T-helper 1 cell treated with Interleukin-12 subunit alpha and Interleukin-12 subunit beta and Interleukin-4 antibody, amounts not matched to agents 30 μg/mL and 1 μg/mL, for 36 hours (primary cell): ENCODE results near the gene SLIT3.

Experiments used
- H3K27ac Mint-ChIP-seq: one replicate; pipeline ENCODE4 v1.8.0; 2021; ENCODE audit warnings: mild to moderate bottlenecking, mixed read lengths
- H3K27me3 Mint-ChIP-seq: one replicate; pipeline ENCODE4 v1.8.0; 2021; ENCODE audit warnings: low read depth, mixed read lengths
- H3K36me3 Mint-ChIP-seq: one replicate; pipeline ENCODE4 v1.8.0; 2021; ENCODE audit warnings: low read depth, mixed read lengths
- H3K4me1 Mint-ChIP-seq: one replicate; pipeline ENCODE4 v1.8.0; 2021; ENCODE audit warnings: low read depth, mixed read lengths
- H3K4me3 Mint-ChIP-seq: one replicate; pipeline ENCODE4 v1.8.0; 2021; ENCODE audit warnings: mild to moderate bottlenecking, moderate library complexity, mixed read lengths
- H3K9me3 Mint-ChIP-seq: one replicate; pipeline ENCODE4 v1.8.0; 2021; ENCODE audit warnings: mixed read lengths

SLIT3 gene

DNA sequence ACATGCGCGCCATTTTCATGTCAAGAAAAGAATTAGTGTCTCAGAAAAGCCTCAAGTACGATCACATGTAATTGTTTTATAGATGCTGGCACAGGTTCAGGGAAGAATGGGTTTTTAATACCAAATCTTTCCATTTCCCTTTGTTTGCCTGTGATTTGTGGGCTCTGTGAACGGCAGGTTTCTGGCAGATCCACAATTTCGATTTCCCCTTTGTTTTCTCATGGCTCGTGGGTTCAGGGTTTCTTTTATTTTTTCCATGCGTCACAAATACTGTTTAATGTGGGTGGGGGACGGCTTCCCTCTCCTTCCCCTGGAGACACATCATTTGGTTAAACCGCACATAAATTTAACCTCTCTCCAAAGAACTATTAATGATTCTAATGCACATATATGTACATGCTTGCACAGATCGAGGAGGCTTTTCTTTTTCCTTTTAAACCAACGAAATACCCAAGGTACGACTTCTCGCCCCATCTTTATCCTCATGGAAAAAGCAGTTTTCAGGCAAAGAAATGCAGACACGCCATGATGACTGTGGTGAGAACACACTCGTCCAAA is 195.9 kb downstream of the SLIT3 start:
- H3K9me3 Mint-ChIP-seq = no peaks in the 10 kb centered on the region
- no peaks in the 10 kb centered on the region for H3K4me1 Mint-ChIP-seq
- no peaks in the 10 kb centered on the region for H3K36me3 Mint-ChIP-seq
- no peak overlapping the region for H3K4me3 Mint-ChIP-seq
- no peaks in the 10 kb centered on the region for H3K27me3 Mint-ChIP-seq
- no peak overlapping the region for H3K27ac Mint-ChIP-seq

DNA sequence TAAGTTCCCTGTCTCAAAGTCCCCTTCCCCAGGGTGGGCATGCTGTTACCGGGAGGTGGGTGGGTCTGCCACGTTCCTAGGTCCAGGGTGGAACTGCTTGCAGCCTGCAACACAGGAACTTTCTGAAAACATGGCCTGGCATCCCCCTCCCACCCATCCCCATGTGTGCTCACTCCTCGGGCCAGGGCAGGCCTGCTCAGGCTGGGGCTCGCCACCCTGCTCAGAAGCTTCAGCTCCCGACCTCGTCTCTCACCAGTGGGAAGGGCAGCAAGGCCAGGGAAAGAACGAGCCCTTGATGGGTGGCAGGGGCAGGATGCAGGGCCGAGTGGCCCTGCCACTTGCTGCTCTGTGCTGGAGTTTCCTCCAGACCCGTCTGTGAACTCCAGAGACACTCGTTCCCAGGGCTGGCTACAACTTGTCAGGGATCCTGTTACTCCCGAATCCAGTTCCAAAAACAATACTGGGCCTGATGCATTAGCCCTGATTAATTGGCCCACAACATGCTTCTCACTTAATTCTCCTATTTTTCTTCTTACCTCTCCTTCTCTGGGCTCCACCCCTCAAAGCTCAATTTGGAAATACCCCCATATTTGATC is 197.3 kb downstream of the SLIT3 start:
- H3K9me3 Mint-ChIP-seq = no peaks in the 10 kb centered on the region
- H3K4me1 Mint-ChIP-seq = no peaks in the 10 kb centered on the region
- no peak overlapping the region for H3K4me3 Mint-ChIP-seq
- no peaks in the 10 kb centered on the region for H3K27me3 Mint-ChIP-seq
- no peaks in the 10 kb centered on the region for H3K36me3 Mint-ChIP-seq
- H3K27ac Mint-ChIP-seq = no peak overlapping the region

DNA sequence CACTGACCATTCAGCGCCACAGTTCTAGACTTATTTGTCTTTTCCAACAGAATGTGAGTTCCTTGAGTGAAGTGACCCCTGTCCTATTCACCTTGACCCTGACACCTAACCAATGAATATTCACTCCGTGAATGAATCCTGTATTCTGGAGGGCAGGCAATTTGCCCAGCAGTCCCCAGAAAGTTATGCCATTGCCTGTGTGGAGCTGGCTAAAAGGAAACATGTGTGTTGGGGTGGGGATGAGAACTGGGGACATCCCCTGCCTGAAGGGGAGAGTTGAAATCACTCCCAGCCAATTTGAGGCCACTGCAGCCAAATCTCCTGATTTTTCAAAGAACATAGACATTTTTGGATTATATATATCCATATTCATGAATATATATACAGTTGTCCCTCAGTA is 199.0 kb downstream of the SLIT3 start:
- Mint-ChIP-seq H3K27ac (no peak overlapping the region), H3K4me3 (no peak overlapping the region), H3K36me3 (no peaks in the 10 kb centered on the region), H3K4me1 (no peaks in the 10 kb centered on the region), H3K9me3 (no peaks in the 10 kb centered on the region), H3K27me3 (no peaks in the 10 kb centered on the region)

DNA sequence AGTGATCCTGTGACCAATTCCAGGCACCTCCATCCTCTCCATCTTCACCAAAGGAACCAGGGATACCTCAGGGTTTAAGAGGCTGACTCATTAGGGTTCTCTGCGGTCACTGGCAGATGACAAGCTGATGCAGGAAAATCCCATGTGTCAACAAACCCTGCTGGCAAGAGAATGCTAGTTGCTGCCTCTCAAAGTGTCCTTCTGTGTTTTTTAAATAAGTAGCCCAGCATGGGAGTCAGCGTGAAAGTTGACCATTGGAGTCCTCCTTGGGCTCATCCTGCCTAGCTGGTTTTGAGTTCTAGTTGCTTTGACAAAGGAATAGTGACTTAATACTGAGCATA is 200.2 kb downstream of the SLIT3 start:
- H3K4me3 Mint-ChIP-seq = no peak overlapping the region
- H3K27ac Mint-ChIP-seq = no peak overlapping the region
- no peaks in the 10 kb centered on the region for H3K4me1 Mint-ChIP-seq
- H3K9me3 Mint-ChIP-seq = no peaks in the 10 kb centered on the region
- no peaks in the 10 kb centered on the region for H3K27me3 Mint-ChIP-seq
- H3K36me3 Mint-ChIP-seq = no peaks in the 10 kb centered on the region

DNA sequence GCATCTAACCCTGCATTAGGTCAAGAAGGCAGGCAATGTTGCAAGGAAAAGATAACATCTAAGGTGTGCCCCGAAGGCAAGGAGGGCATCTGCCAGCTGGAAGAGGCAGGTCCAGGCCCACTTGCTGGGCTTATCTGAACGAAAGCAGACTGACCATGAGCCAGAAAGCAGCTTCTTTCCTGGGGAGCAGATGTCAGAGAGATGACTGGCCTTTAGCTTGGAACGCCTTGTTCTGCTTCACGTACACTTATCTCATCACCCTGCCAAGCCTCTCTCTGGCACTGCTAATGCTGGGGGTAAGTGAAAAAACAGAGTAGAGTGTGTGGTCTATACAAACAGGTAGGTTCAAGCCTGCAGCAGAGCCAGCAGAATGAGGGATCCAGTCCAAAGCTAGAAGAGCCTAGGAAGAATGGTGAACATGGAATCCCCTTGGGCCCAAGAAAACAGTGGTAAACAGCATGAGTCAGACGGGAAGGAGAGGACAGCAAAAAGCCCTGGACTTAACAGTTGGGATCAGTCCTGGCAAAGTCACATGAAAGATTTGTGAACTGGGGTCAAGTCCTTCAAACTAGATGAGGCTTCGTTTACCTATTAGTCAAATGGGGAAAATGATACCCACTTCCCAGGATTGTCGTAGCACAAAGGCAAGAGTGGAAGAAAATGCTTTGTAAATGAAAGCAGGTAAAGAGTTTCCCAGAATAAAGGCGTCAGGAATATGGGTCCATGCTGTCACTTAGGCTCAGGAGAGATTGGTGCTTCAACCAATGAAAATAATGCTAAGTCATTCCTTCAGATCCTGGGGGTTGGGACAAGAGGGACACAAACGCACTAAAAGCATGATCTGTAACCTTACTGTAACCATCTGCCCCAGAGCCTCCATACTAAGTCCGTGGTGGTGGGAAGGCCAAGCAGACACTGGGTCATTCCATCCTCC is 200.9 kb downstream of the SLIT3 start:
- Mint-ChIP-seq H3K4me3 (no peak overlapping the region), H3K9me3 (no peaks in the 10 kb centered on the region), H3K4me1 (no peaks in the 10 kb centered on the region), H3K27ac (no peak overlapping the region), H3K36me3 (no peaks in the 10 kb centered on the region), H3K27me3 (no peaks in the 10 kb centered on the region)

DNA sequence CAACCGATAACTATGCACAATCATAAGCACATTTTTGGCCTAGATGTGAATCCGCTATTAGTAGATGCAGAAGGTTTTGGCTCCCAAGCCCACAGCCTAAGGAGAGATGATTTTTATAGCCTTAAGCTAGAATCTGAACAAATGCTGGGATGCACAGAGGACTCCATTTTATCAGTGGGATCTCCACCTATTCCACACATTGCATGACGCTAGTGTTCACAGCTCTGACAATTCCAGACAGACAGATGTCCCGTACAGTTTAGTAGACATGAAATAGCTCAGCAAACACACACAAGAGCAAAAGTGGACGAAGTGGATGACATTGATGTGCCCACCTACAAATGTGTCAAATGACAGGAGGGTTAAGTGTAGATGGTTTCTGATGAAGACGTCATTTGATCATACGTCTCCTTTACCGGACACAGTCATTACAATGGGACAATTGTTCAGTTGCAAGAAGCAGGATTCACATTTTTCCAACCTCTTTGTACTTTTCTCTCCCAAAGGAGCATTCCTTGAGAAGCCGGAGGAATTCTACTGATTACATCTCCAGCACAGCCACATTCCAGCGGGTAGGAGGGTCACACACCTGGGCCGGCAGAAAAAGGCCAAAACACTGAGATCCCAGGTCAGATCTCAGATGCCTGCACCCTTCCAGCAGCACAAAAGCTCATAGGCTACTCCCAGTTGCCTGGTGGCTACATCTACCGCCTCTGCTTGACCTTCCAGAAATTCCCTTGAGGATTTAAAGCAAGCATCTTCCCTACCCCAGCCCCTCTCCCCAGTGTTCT is 202.4 kb downstream of the SLIT3 start:
- H3K27me3 Mint-ChIP-seq = no peaks in the 10 kb centered on the region
- no peaks in the 10 kb centered on the region for H3K36me3 Mint-ChIP-seq
- no peaks in the 10 kb centered on the region for H3K9me3 Mint-ChIP-seq
- no peaks in the 10 kb centered on the region for H3K4me1 Mint-ChIP-seq
- H3K27ac Mint-ChIP-seq = no peak overlapping the region
- no peak overlapping the region for H3K4me3 Mint-ChIP-seq

DNA sequence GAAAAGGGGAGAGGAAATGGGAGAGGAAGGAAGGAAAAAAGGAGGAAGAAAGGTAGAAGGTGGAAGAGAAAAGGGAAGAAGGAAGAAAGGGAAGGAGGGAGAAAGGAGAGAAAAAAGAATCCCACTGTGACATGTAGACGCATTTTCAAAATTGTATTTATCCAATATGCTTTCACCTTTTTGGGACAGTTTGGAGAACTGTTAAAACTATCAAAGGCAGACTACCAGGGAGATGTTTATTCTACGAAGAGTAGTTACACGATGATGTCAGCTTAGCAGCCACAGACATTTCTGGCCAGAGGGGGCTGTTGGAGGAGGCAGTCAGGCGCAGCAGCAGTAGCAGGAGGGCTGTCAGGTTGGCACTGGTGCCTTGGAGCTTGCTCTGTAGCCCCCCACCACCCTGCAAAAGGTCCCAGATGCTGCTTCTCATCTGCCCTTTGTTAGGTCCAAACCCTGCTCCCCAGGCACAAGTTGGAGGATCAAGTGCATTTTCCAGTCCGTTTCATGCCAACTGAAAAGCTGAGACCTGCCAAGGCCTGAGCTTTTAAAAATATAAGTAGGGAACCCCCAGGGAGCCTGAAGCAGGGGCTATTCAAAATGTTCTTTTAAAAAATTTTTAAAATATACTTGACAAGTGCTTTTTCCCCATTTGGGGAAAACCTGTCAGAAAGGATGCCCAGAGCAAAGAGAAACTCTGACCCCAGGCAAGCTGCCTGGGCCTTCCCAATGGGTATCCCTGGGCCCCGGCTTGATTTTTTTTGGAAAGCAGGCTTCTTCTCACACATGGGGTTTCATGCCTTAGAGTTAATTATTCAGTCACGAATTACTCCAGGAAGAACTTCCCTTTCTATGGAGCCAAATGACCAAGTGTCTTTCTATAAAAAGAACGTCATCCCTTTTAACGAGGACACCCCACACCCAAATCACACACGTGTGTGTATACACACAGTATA is 203.3 kb downstream of the SLIT3 start:
- H3K27me3 Mint-ChIP-seq = no peaks in the 10 kb centered on the region
- no peaks in the 10 kb centered on the region for H3K36me3 Mint-ChIP-seq
- no peaks in the 10 kb centered on the region for H3K9me3 Mint-ChIP-seq
- H3K27ac Mint-ChIP-seq = no peak overlapping the region
- no peak overlapping the region for H3K4me3 Mint-ChIP-seq
- no peaks in the 10 kb centered on the region for H3K4me1 Mint-ChIP-seq

DNA sequence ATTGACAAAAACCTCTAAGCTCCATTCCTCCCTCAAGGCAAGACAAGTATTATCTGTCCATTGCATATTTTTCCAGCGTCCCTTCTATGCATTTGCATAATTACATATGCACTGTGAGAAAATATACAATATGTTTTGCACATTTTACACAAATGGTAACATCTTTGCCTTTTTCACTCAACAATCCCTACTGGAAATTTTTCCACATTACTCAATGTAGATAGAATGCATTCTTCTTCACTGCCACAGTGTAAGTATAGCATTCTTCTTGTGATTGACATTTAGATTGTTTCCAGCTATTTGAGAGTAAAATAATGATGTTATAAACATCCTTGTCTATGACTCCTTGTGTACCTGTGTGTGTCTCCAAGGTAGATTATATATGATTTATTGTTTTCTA is 205.0 kb downstream of the SLIT3 start:
- Mint-ChIP-seq H3K9me3 (no peaks in the 10 kb centered on the region), H3K4me3 (no peak overlapping the region), H3K4me1 (no peaks in the 10 kb centered on the region), H3K27me3 (no peaks in the 10 kb centered on the region), H3K27ac (no peak overlapping the region), H3K36me3 (no peaks in the 10 kb centered on the region)

DNA sequence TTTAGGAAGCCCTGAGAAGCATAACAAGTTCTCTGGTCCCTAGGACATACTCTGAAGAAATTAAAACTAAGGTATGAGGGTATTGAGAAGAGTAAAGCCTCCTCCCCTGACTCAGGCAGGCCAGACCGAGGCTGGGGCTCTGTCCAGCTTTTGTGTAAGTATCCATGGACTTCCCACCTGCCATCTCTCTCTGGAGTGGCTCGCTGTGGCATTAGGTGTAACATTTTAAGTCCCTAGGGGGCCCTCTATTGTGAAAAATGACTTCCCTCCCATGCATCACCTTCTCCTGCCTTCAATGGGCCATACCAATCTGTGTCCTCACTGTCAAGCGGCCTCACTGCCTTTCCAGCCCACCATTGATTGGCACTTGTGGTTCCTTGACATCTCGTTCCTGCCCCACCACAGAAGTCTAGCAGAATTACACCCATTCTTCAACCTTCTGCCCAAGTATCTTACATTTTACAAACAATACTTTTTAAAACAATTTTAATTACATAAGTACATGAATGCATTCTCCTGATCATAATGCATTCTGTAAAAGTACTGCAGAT is 205.5 kb downstream of the SLIT3 start:
- Mint-ChIP-seq H3K27me3 (no peaks in the 10 kb centered on the region), H3K4me3 (no peak overlapping the region), H3K4me1 (no peaks in the 10 kb centered on the region), H3K36me3 (no peaks in the 10 kb centered on the region), H3K27ac (no peak overlapping the region), H3K9me3 (no peaks in the 10 kb centered on the region)

DNA sequence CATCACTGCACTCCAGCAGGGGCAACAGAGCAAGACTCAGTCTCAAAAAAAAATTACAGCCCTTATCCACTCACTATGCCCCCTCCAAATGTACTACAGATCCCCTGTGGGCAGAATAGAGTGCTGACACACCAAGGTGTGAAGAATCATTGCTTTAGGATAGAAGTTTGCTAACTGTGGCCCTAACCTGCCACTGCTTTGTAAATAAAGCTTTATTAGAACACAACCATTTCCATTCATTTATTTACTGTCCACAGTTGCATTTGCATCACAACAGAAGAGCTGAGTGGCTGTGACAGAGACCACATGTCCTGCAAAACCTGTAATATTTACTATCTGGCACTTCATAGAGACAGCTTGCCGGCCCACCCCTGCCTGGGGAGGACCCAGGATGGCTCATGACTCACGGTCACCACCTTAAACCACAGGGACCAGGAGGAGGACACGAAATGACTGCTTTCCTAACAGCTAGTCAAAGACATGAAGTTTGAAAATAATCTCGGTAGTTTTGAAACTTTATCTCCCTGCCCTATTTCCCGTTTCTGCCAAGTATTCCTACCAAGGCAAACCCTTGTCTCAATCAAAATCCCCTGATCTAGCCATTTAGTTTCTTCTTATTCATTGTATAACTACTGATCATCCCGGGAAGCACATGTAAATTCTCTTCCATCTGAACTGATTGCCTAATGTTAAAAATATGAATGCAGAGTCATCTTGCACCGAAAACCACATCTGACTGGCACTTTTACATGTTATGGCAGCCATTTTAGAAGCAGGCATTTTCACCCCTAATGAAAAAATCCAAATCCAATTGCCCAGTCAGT is 206.1 kb downstream of the SLIT3 start:
- no peak overlapping the region for H3K4me3 Mint-ChIP-seq
- no peak overlapping the region for H3K27ac Mint-ChIP-seq
- H3K27me3 Mint-ChIP-seq = no peaks in the 10 kb centered on the region
- H3K4me1 Mint-ChIP-seq = no peaks in the 10 kb centered on the region
- no peaks in the 10 kb centered on the region for H3K36me3 Mint-ChIP-seq
- no peaks in the 10 kb centered on the region for H3K9me3 Mint-ChIP-seq

DNA sequence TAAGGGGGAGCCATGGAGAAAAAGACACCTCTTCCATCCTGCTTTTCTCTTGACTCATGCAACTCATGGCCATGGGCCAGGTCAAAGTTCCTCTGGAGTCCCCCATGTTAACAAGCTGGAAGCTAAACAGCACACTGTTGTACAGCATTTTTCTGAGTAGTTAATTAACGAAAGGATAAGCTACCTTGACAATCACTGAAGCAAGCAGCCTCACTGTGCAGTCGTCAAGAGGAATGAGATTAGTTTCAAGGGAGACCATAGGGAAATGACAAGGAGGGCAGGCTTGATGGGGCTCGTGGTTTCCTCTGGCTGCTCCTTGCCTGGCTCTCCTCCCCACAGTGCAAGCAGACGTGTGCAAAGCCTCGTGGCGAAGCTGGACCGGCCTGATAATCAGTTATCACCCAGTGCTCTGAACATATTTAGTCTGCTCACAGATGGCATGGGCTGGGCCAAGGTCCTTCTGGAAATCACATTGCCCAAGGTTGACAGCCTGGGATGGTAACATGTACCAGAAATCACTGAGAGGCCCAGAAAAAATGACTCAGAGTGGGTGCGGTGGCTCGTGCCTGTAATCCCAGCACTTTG is 209.5 kb downstream of the SLIT3 start:
- Mint-ChIP-seq H3K36me3 (no peaks in the 10 kb centered on the region), H3K27ac (no peak overlapping the region), H3K4me3 (no peak overlapping the region), H3K9me3 (no peaks in the 10 kb centered on the region), H3K27me3 (no peaks in the 10 kb centered on the region), H3K4me1 (no peaks in the 10 kb centered on the region)

DNA sequence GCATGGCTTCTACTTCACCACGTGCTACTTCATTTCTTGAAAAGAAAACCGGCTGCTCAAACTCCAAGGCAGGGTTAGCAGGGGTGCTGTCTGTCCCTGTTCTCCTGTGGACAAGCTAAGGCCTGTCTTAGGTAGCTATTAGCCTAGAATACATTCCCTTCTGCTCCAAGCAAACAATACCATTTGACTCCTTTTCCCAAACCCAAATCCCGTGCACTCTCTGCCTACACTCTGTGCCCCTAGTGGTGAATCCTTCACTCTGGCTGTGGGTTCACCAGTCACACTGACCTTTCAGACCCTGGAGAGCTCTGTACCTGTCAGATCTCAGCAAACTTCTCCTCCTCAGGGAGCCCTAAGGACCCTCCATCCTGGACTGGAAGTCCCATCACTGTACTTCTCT is 211.6 kb downstream of the SLIT3 start:
- Mint-ChIP-seq H3K4me1 (no peaks in the 10 kb centered on the region), H3K4me3 (no peak overlapping the region), H3K27me3 (no peaks in the 10 kb centered on the region), H3K36me3 (no peaks in the 10 kb centered on the region), H3K9me3 (no peaks in the 10 kb centered on the region), H3K27ac (no peak overlapping the region)
